Ectodermal cell (in vitro differentiated cells): ENCODE results near the gene C1GALT1C1.
"Not testable (repeated sequence)": the region's sequence is repeated elsewhere in the genome, so short reads cannot be mapped to it uniquely, and the experiment has no call there.

ENCODE experiments used
- H3K27ac ChIP-seq: 2 replicates; pipeline ENCODE4 v1.7.0; 2013; ENCODE audit warnings: mild to moderate bottlenecking, low read depth, low read length; ENCODE audit not compliant: insufficient read depth, poor library complexity, severe bottlenecking
- H3K27me3 ChIP-seq: 2 replicates; pipeline ENCODE4 v1.7.0; 2013; ENCODE audit warnings: mild to moderate bottlenecking, low read length; ENCODE audit not compliant: insufficient read depth, control insufficient read depth, poor library complexity, severe bottlenecking
- H3K36me3 ChIP-seq: one replicate; pipeline ENCODE4 v1.7.0; 2013; ENCODE audit warnings: low read length; ENCODE audit not compliant: control insufficient read depth, insufficient read depth
- H3K4me1 ChIP-seq: one replicate; pipeline ENCODE4 v1.7.0; 2013; ENCODE audit warnings: low read length; ENCODE audit not compliant: control insufficient read depth, insufficient read depth
- H3K4me3 ChIP-seq: 2 replicates; pipeline ENCODE4 v1.7.0; 2013; ENCODE audit warnings: low read depth, low read length, control low read depth; ENCODE audit not compliant: insufficient read depth
- H3K9me3 ChIP-seq: 2 replicates; pipeline ENCODE4 v1.7.0; 2013; ENCODE audit warnings: mild to moderate bottlenecking, low read length, moderate library complexity; ENCODE audit not compliant: control insufficient read depth
- WGBS, 2 experiments: methylation state at CpG; one replicate each; pipeline ENCODE4 v1.1.7; 2013; ENCODE audit warnings: missing lambda C conversion rate in 2 of 2; 5-methylcytosine and 5-hydroxymethylcytosine counted together

C1GALT1C1 gene

GRCh38 chrX:120653000-120653399, 23.1 kb upstream of the C1GALT1C1 start:
- H3K27me3 ChIP-seq = no peaks in the 10 kb centered on the region
- WGBS, 2 experiments = 67 to 100% methylated on average over 1 to 3 of the region's 3 CpGs
- no peaks in the 10 kb centered on the region for H3K4me1 ChIP-seq
- no peaks in the 10 kb centered on the region for H3K36me3 ChIP-seq
- no peak overlapping the region for H3K27ac ChIP-seq
- no peak overlapping the region for H3K4me3 ChIP-seq
- no peaks in the 10 kb centered on the region for H3K9me3 ChIP-seq

DNA sequence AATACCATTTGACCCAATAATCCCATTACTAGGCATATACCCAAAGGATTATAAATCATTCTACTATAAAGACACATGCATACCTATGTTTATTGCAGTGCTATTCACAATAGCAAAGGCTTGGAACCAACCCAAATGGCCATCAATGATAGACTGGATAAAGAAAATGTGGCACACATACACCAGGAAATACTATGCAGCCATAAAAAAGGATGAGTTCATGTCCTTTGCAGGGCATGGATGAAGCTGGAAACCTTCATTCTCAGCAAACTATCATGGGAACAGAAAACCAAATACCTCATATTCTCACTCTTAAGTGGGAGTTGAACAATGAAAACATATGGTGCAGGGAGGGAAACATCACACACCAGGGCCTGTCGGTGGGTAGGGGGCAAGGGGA, 22.4 kb upstream of the C1GALT1C1 start:
- not testable (repeated sequence) for H3K27ac ChIP-seq, H3K4me3 ChIP-seq, H3K27me3 ChIP-seq, H3K9me3 ChIP-seq, H3K4me1 ChIP-seq, H3K36me3 ChIP-seq
- no CpG with 5 or more reads among the region's 1 CpG for WGBS, 2 experiments

GRCh38 chrX:120647127-120647526, 17.3 kb upstream of the C1GALT1C1 start:
- Histone ChIP-seq H3K27me3 (no peaks in the 10 kb centered on the region), H3K4me1 (no peaks in the 10 kb centered on the region), H3K4me3 (no peak overlapping the region), H3K36me3 (no peaks in the 10 kb centered on the region), H3K9me3 (no peaks in the 10 kb centered on the region), H3K27ac (no peak overlapping the region)
- WGBS, 2 experiments = 91 to 96% methylated on average over 4 of the region's 4 CpGs

GRCh38 chrX:120642871-120643270, 13.0 kb upstream of the C1GALT1C1 start:
- Histone ChIP-seq H3K4me1 (no peaks in the 10 kb centered on the region), H3K27me3 (no peaks in the 10 kb centered on the region), H3K4me3 (no peak overlapping the region), H3K27ac (no peak overlapping the region), H3K36me3 (no peaks in the 10 kb centered on the region), H3K9me3 (no peaks in the 10 kb centered on the region)
- 90 to 100% methylated on average over 1 of the region's 2 CpGs for WGBS, 2 experiments

DNA sequence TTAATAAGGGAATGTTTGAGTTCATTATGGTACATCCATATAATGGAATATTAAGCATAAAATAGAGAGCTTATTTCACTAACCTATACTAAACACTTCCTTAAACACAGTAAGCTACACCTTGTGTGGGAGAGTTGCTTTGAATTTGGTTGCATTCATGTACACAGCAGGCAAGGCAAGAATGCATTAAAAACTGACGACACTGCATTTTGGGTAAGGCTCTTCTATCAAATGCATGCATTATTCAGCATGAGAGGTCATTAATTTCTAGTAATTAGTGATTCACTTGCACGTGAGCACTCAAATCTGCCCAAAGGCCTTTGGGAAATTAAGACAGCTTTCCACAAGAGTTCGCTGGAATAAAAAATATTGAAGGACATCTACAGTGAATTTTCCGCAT, 8.8 kb upstream of the C1GALT1C1 start:
- no peak overlapping the region for H3K27ac ChIP-seq
- no peaks in the 10 kb centered on the region for H3K27me3 ChIP-seq
- no peak overlapping the region for H3K4me3 ChIP-seq
- 80 to 89% methylated on average over 2 to 3 of the region's 4 CpGs for WGBS, 2 experiments
- H3K36me3 ChIP-seq = no peaks in the 10 kb centered on the region
- H3K9me3 ChIP-seq = no peaks in the 10 kb centered on the region
- H3K4me1 ChIP-seq = no peaks in the 10 kb centered on the region

- WGBS, 2 experiments = 92 to 100% methylated on average over 1 to 2 of the region's 2 CpGs
- Histone ChIP-seq H3K27me3 (no peaks in the 10 kb centered on the region), H3K4me3 (no peak overlapping the region), H3K4me1 (no peaks in the 10 kb centered on the region), H3K27ac (no peak overlapping the region), H3K36me3 (no peaks in the 10 kb centered on the region), H3K9me3 (no peaks in the 10 kb centered on the region)
Observed at GRCh38 chrX:120625371-120625770, 4.5 kb downstream of the C1GALT1C1 start.

GRCh38 chrX:120617996-120618630, 11.7 kb downstream of the C1GALT1C1 start:
- no peak overlapping the region for H3K27ac ChIP-seq
- WGBS, 2 experiments = 90 to 98% methylated on average over 4 to 5 of the region's 5 CpGs
- H3K27me3 ChIP-seq = no peaks in the 10 kb centered on the region
- H3K9me3 ChIP-seq = no peaks in the 10 kb centered on the region
- H3K4me3 ChIP-seq = no peak overlapping the region
- no peaks in the 10 kb centered on the region for H3K36me3 ChIP-seq
- H3K4me1 ChIP-seq = no peaks in the 10 kb centered on the region

DNA sequence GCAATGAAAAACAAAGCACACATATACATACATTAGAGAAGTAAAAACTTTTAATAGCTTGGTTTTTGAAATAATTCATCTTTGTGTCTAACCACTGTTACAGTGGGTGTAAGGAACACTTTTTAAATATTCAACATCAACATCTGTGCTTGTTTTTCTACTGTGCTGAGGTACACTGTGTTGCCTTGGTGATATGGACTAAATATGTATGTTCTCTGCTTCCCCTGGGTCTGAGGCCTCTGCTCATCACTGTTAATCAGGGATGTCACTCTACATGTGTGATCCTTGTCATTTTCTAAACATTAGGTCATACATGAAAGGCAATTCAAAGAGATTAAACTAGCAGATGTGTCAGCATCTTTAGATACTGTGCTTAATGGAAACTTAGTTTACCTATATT, 15.0 kb downstream of the C1GALT1C1 start:
- Histone ChIP-seq H3K27ac (no peak overlapping the region), H3K36me3 (no peaks in the 10 kb centered on the region), H3K9me3 (no peaks in the 10 kb centered on the region), H3K4me1 (no peaks in the 10 kb centered on the region), H3K27me3 (no peaks in the 10 kb centered on the region), H3K4me3 (no peak overlapping the region)

DNA sequence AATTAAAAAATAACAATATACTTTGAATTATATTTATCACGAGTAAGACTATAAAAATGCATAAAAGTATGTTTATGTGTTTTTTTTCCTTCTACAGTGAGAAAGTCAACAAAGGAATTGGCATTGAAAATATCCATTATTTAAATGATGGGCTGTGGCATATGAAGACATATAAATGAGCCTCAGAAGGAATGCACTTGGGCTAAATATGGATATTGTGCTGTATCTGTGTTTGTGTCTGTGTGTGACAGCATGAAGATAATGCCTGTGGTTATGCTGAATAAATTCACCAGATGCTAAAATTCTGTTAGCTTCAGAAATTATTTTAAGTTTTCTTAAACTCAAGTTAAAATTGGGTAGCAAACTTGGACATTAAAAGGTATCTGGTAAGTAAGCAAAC, 17.8 kb downstream of the C1GALT1C1 start:
- no peak overlapping the region for H3K27ac ChIP-seq
- WGBS, 2 experiments = no CpG with 5 or more reads among the region's 1 CpG
- H3K4me1 ChIP-seq = no peaks in the 10 kb centered on the region
- no peak overlapping the region for H3K4me3 ChIP-seq
- no peaks in the 10 kb centered on the region for H3K27me3 ChIP-seq
- H3K36me3 ChIP-seq = no peaks in the 10 kb centered on the region
- no peaks in the 10 kb centered on the region for H3K9me3 ChIP-seq

- 1 to 6% methylated on average over 4 to 5 of the region's 5 CpGs for WGBS, 2 experiments
- no peaks in the 10 kb centered on the region for H3K36me3 ChIP-seq
- no peaks in the 10 kb centered on the region for H3K27me3 ChIP-seq
- peak overlapping the region; percentile 67 for H3K4me3 ChIP-seq
- no peaks in the 10 kb centered on the region for H3K4me1 ChIP-seq
- peak overlapping the region; percentile 74 for H3K27ac ChIP-seq
- H3K9me3 ChIP-seq = no peaks in the 10 kb centered on the region
Observed at GRCh38 chrX:120604361-120604782, 25.5 kb downstream of the C1GALT1C1 start.
